Endothelial cell of umbilical vein (primary cell): Measurements from ENCODE around the gene CLIP4.

Experiments used
- CTCF ChIP-seq, 2 donors: IDR thresholded peaks; 1 replicate in 1 of 2; 2 replicates in 1 of 2; pipeline ENCODE4 v1.5.1; 2011; ENCODE audit warnings: low read length in 2 of 2, mild to moderate bottlenecking in 2 of 2, moderate library complexity in 2 of 2, control low read depth in 1 of 2, inconsistent platforms in 1 of 2, low read depth in 1 of 2; ENCODE audit not compliant: insufficient read depth in 1 of 2; ENCODE audit errors: extremely low read depth in 1 of 2
- EZH2 ChIP-seq: IDR thresholded peaks from 2 replicates; pipeline ENCODE4 v1.6.1; 2012; ENCODE audit warnings: borderline replicate concordance, low read depth, mild to moderate bottlenecking, moderate library complexity, low read length, inconsistent platforms; ENCODE audit not compliant: severe bottlenecking
- GATA2 ChIP-seq: IDR thresholded peaks from 2 replicates; pipeline ENCODE4 v1.7.0; 2011; ENCODE audit warnings: low read depth, mild to moderate bottlenecking, moderate library complexity, mixed read lengths, low read length; ENCODE audit not compliant: insufficient read length, insufficient read depth
- POLR2A ChIP-seq: IDR thresholded peaks from 2 replicates; pipeline ENCODE4 v1.6.1; 2012; ENCODE audit warnings: low read depth, mild to moderate bottlenecking, control low read depth, low read length
- POLR2AphosphoS5 ChIP-seq: IDR thresholded peaks from 2 replicates; pipeline ENCODE4 v1.6.1; 2012; ENCODE audit warnings: low read depth, mild to moderate bottlenecking, control low read depth, low read length, moderate library complexity; ENCODE audit not compliant: insufficient read depth
- TF ChIP-seq, protein P1 (sequence below): IDR thresholded peaks from 2 replicates; pipeline ENCODE4 v1.6.1; 2011; ENCODE audit not compliant: insufficient read depth, insufficient read length

- TF ChIP-seq CTCF (IDR thresholded peaks at IDR 0.05; ENCODE audit: extremely low read depth in 1 of 2, insufficient read depth in 1 of 2, low read depth in 1 of 2, low read length in 2 of 2) (no peak), EZH2 (no peak), POLR2A (no peak), POLR2AphosphoS5 (no peak), GATA2 (no peak)
- TF ChIP-seq, protein P1, sequence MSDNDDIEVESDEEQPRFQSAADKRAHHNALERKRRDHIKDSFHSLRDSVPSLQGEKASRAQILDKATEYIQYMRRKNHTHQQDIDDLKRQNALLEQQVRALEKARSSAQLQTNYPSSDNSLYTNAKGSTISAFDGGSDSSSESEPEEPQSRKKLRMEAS: no peak
Measured at GRCh38 chr2:29192526-29192925, 77.3 kb downstream of the CLIP4 start.
